Gastroesophageal sphincter (tissue), 3 donors: ENCODE results near the gene GLUL.

Source experiments
- CTCF ChIP-seq, 4 experiments: fragments of 200-600 bp in 2 of 4; fragments of 450-650 bp in 2 of 4; sonication (generic) in 1 of 4; IDR thresholded peaks; one replicate each; pipeline ENCODE4 v1.5.1; 2017 to 2019; ENCODE audit warnings: antibody characterized with exemption in 4 of 4, mild to moderate bottlenecking in 2 of 4, moderate library complexity in 2 of 4
- EP300 ChIP-seq: sonication (generic); formaldehyde crosslinking; IDR thresholded peaks from one replicate; pipeline ENCODE4 v1.6.1; 2017; ENCODE audit warnings: antibody characterized with exemption, mild to moderate bottlenecking
- POLR2AphosphoS5 ChIP-seq: sonication (generic); formaldehyde crosslinking; IDR thresholded peaks from one replicate; pipeline ENCODE4 v1.6.1; 2017; ENCODE audit warnings: antibody characterized with exemption

DNA sequence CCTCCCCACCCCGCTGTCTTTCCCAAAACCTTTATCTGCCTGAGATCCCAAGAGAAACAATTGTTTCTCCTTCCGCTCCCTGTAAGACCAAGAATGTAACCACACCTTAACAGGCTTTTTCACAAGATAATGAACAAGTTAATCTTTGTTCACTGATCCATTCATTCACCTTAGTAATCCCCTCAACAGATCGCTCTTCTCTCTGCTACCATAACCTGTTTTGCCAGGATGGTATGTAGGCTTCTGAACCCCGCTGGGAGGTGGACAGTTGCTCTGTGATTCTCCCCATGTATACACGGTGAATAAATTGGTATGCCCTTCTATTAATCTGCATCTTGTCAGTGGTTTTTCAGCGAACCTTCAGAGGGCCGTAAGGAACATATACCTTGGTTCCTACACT lies 39.7 kb upstream of the GLUL start:
- TF ChIP-seq CTCF (IDR thresholded peaks at IDR 0.05), result no peak
- no peak for TF ChIP-seq EP300
- TF ChIP-seq POLR2AphosphoS5, result no peak
